Effector memory CD4-positive, alpha-beta T cell (primary cell): ENCODE data around the gene KIF16B.

Source experiments
- DNase-seq, 3 donors: peaks; one replicate each; pipeline ENCODE4 v3.0.0-alpha.2; 2020
- H3K27ac ChIP-seq: 2 replicates; pipeline ENCODE4 v1.7.0; 2013; ENCODE audit warnings: mild to moderate bottlenecking, low read length, moderate library complexity; ENCODE audit not compliant: insufficient read depth, poor library complexity, severe bottlenecking
- H3K27me3 ChIP-seq: replicated peaks from 2 replicates; pipeline ENCODE4 v1.7.0; 2013; ENCODE audit warnings: mild to moderate bottlenecking, low read length; ENCODE audit not compliant: insufficient read depth, control insufficient read depth, poor library complexity, severe bottlenecking
- H3K36me3 ChIP-seq: 2 replicates; pipeline ENCODE4 v1.7.0; 2013; ENCODE audit warnings: mild to moderate bottlenecking, low read length, moderate library complexity; ENCODE audit not compliant: control insufficient read depth, insufficient read depth
- H3K4me1 ChIP-seq: 2 replicates; pipeline ENCODE4 v1.7.0; 2013; ENCODE audit warnings: low read length, mild to moderate bottlenecking; ENCODE audit not compliant: control insufficient read depth, insufficient read depth, poor library complexity, severe bottlenecking
- H3K4me3 ChIP-seq: 2 replicates; pipeline ENCODE4 v1.7.0; 2013; ENCODE audit warnings: low read length, low read depth, mild to moderate bottlenecking; ENCODE audit not compliant: insufficient read depth, poor library complexity, severe bottlenecking
- H3K9me3 ChIP-seq: 2 replicates; pipeline ENCODE4 v1.7.0; 2013; ENCODE audit warnings: mild to moderate bottlenecking, low read length, moderate library complexity; ENCODE audit not compliant: control insufficient read depth

Gene KIF16B

DNA sequence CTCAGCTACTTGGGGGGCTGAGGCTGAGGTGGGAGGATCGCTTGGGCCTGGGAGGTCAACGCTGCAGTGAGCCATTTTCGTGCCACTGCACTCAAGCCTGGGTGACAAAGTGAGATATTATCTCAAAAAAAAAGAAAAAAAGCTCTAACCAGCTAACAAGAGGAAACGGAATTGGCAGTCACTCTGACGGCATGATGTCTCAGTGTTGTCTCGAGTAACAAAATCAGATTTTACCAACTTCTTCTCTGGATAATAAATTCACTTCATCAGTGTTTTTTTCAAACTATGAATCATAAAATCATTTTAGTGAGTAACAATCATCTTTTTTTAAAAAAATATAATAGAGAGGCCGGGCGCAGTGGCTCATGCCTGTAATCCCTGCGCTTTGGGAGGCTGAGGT, 12.6 kb downstream of the KIF16B start:
- DNase-seq = no peak
- no peak overlapping the region for H3K4me3 ChIP-seq
- H3K36me3 ChIP-seq = no peaks in the 10 kb centered on the region
- no peaks in the 10 kb centered on the region for H3K27me3 ChIP-seq
- no peaks in the 10 kb centered on the region for H3K4me1 ChIP-seq
- H3K9me3 ChIP-seq = no peaks in the 10 kb centered on the region
- no peak overlapping the region for H3K27ac ChIP-seq

DNA sequence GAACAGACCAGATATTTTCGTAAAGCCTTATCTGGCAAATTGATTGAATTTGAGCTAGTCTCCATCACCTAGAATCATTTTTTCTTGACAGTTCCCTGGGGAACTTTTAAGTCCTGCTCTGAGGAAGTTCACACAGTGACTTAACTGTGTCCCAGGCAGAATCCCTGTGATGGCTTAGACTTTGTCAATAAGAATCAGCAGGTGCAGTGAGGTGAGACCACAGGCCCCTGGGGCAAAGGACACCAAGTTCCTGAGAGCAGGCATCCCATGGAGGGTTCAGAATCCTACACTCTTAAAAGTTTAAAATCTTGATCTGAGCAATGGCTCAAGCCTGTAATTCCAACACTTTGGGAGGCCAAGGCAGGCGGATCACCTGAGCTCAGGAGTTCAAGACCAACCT, 13.0 kb downstream of the KIF16B start:
- Histone ChIP-seq H3K4me1 (no peaks in the 10 kb centered on the region), H3K4me3 (no peak overlapping the region), H3K36me3 (no peaks in the 10 kb centered on the region), H3K9me3 (no peaks in the 10 kb centered on the region), H3K27me3 (no peaks in the 10 kb centered on the region), H3K27ac (no peak overlapping the region)
- DNase-seq = no peak

DNA sequence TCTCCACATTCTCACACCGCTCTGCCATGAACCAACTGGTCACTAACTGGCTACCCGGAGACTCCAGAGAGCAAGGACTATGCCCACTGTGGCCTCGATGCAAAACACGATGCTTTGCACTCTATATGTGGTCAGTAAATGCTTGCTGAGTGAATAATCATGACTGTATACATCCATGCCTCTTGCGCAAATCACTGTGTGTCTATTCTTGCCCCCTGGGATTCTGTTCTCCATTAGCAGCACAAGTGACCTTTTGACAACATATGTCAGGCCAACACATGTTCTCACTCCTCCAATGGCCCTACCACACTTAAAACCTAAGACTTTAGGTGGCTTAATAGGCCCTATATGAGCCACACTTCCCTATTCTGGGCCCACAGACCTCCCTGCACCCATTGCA, 16.9 kb downstream of the KIF16B start:
- H3K9me3 ChIP-seq = no peaks in the 10 kb centered on the region
- H3K4me1 ChIP-seq = no peaks in the 10 kb centered on the region
- H3K27me3 ChIP-seq = no peaks in the 10 kb centered on the region
- no peaks in the 10 kb centered on the region for H3K36me3 ChIP-seq
- no peak overlapping the region for H3K27ac ChIP-seq
- DNase-seq = no peak
- no peak overlapping the region for H3K4me3 ChIP-seq

DNA sequence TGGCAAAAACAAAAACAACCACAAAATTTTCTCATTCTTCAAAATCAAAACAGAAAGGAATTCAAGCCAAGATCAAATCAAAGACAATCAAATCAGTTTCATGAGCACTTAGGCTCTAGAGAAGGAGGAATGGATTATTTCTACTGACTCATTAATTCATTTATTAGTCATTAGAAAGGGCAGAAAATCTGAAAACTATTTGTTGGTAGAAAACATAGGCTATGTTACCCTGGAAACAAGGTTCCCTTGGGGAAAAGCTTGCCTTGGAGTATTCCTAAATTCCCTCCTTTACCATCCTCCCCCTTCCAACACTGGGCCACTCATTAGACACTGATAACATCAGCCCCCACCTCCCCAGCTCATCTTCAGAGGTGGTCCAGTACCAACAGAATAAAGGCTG, 17.5 kb downstream of the KIF16B start:
- no peak overlapping the region for H3K27ac ChIP-seq
- no peaks in the 10 kb centered on the region for H3K4me1 ChIP-seq
- no peak for DNase-seq
- no peaks in the 10 kb centered on the region for H3K27me3 ChIP-seq
- H3K36me3 ChIP-seq = no peaks in the 10 kb centered on the region
- no peaks in the 10 kb centered on the region for H3K9me3 ChIP-seq
- no peak overlapping the region for H3K4me3 ChIP-seq

DNA sequence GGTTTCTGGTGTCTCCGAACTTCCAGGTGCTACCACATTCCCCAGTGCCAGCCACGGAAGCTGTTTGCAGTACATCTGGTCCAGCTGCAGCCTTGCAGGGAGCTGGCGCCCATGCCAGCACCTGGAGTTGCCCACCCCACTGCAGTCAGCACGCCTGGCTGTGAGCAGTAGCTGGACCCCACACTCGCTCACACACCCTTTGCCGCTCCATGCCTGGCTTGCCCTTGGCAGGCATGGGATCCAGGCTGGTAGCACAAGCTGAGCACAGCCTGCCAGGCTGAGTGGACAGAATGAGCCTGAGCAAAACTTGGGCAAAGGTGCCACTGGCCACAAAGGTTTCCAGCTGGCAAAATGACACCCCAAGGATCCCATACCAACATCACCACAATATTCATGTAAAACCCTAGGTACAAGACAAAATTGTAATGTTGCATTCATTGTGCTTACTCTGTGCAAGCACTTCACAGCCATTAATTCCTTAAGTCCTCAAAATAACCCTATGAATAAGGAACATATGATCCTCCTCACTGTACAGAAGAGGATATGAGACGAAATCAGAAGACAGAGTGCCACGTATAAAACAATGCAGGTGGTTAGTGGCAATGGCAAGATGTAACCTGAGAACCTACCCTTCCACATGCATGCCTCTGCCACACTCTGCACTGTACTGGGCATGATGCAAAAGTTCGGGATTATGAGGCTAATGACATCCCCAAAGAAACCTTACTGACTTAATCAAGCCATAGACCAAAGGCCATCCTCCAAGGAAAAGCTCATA, 18.3 kb downstream of the KIF16B start:
- H3K27me3 ChIP-seq = no peaks in the 10 kb centered on the region
- no peaks in the 10 kb centered on the region for H3K4me1 ChIP-seq
- no peak overlapping the region for H3K27ac ChIP-seq
- no peaks in the 10 kb centered on the region for H3K36me3 ChIP-seq
- DNase-seq = no peak
- H3K9me3 ChIP-seq = no peaks in the 10 kb centered on the region
- H3K4me3 ChIP-seq = no peak overlapping the region

DNA sequence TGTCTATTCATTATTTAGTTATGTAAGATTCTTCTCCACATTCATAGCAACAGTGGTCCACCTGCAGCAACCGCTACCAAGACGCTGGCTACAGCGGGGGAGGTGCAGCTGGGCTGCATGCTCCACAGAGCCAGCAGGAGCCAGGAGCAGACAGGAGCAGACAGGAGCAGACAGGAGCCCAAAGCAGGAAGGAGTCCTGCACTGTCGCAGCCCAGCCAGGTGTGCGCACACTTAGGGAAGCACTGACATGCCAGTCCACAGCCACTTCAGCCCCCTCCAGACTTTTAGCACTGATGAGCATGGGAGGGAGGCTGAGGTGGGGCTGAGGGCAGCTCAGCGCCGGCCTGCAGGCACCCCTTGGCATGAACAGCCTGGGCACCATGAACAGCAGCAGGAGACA, 19.6 kb downstream of the KIF16B start:
- H3K36me3 ChIP-seq = no peaks in the 10 kb centered on the region
- H3K27me3 ChIP-seq = no peaks in the 10 kb centered on the region
- H3K9me3 ChIP-seq = no peaks in the 10 kb centered on the region
- H3K27ac ChIP-seq = no peak overlapping the region
- no peak for DNase-seq
- no peak overlapping the region for H3K4me3 ChIP-seq
- H3K4me1 ChIP-seq = no peaks in the 10 kb centered on the region

DNA sequence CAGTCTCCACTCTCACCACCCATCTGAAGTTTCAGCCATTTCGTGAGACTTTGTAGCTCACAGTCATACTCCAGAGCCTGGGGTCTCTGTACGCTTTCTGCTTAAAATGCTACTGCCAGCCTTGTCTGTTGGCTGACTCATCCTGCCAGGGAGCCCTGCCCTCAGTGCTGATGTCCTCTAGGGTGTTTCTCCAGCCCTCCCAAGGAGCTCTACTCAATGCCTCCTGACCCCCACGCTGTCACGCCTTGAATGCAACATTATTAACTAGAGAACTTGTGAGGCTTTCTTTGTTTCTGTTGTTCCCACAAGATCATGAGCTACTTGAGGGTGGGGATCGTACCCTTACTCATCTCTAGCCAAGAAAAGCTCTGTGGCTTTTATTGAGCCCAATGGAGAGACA, 20.1 kb downstream of the KIF16B start:
- no peaks in the 10 kb centered on the region for H3K4me1 ChIP-seq
- no peaks in the 10 kb centered on the region for H3K36me3 ChIP-seq
- no peak overlapping the region for H3K4me3 ChIP-seq
- no peaks in the 10 kb centered on the region for H3K9me3 ChIP-seq
- no peaks in the 10 kb centered on the region for H3K27me3 ChIP-seq
- H3K27ac ChIP-seq = no peak overlapping the region
- no peak for DNase-seq

DNA sequence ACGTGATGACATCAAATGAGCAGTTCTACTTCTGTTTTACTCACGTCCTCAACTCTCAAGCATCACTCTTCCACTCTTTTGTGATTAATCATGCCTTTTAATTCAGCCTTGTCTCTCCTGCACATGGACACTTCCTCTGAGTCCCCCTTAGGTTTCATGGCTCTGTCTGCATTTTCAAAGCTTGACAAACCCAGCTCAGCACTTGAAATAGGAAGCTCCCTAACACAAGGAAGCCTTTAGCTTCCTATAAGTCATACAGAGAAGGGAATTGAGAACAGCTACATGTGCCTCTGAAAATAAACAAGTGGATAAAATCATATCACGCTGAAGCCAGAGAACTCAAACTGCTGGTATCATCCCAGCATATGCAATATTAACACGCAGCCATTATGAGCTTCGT, 21.2 kb downstream of the KIF16B start:
- no peak for DNase-seq
- Histone ChIP-seq H3K36me3 (no peaks in the 10 kb centered on the region), H3K27me3 (no peaks in the 10 kb centered on the region), H3K27ac (no peak overlapping the region), H3K9me3 (no peaks in the 10 kb centered on the region), H3K4me1 (no peaks in the 10 kb centered on the region), H3K4me3 (no peak overlapping the region)

DNA sequence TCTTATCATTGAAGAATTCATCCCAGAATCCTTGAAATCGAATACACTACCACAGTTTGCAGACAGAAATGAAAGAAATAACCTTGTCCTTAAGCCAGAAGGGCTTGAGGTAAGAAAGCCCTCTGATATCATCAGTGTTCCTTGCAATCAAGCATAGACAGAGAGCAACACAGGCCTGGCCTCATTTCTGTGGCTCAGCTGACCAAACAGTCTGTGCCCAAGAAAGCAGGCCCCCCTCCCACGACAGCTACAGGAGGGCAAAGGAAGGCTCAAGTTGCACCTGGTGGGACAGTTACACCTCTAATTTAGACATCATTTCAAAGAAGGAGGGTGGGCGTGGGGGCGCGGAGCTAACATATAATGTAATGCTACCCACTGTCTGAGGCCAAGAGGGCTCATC, 21.6 kb downstream of the KIF16B start:
- no peak overlapping the region for H3K27ac ChIP-seq
- no peaks in the 10 kb centered on the region for H3K4me1 ChIP-seq
- H3K27me3 ChIP-seq = no peaks in the 10 kb centered on the region

DNA sequence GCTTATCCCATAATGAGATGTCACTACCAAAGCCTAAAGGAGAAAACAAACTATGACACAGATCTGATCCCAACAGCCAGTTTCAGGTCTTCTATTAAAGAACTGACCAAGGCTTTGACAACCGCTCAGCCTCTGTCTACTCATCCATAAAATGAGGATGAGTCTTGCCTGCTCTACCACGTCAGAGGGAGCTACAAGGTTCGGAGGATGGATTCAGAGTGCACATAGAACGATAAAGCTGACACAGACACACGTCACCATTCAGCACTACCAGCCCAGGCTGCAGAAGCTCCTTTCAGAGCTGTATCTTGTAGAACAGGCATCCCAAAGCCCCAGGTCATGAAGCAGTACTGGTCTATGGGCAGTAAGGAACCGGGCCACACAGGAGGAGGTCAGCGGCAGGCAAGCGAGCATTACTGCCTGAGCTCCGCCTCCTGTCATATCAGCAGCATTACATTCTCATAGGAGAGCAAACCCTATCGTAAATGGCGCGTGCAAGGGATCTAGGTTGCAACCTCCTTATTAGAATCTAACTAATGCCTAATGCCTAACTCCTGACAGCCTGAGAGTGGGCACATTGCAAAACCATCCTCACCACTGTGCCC, 25.1 kb downstream of the KIF16B start:
- H3K27me3 ChIP-seq = no peaks in the 10 kb centered on the region
- no peaks in the 10 kb centered on the region for H3K36me3 ChIP-seq
- no peak overlapping the region for H3K4me3 ChIP-seq
- H3K4me1 ChIP-seq = no peaks in the 10 kb centered on the region
- no peak for DNase-seq
- no peaks in the 10 kb centered on the region for H3K9me3 ChIP-seq
- H3K27ac ChIP-seq = no peak overlapping the region

More for the DNA sequence above, 21.6 kb downstream of the KIF16B start:
- Histone ChIP-seq H3K36me3 (no peaks in the 10 kb centered on the region), H3K9me3 (no peaks in the 10 kb centered on the region), H3K4me3 (no peak overlapping the region)
- DNase-seq = no peak
